HG03060 (cell line): ENCODE measurements around the gene C1orf52.

Experiments
- ATAC-seq: cut with Tn5 transposase; IDR thresholded peaks from one replicate; pipeline ENCODE4 v1.9.1; 2021; ENCODE audit warnings: low read depth, moderate number of reproducible peaks; ENCODE audit not compliant: unreplicated experiment

The C1orf52 gene

GRCh38 chr1:85201340-85202091 is 57.9 kb downstream of the C1orf52 start:
- no peak for ATAC-seq

GRCh38 chr1:85200463-85201339 is 58.8 kb downstream of the C1orf52 start, which contains the start of gene SYDE2:
SYDE2 (minus strand) TSS chr1:85201016; CDS start chr1:85200996, 20 bp downstream.
- no peak for ATAC-seq
